ENCODE results near the gene CPS1. TPM values are rescaled to one million over a fixed set of nuclear protein-coding genes. Genes with fewer than 3 reads are reported as not detected.

Gene CPS1
- total RNA-seq, 1 experiment from 2014 or later: 0.62 TPM

- no peak overlapping the region for H3K27ac ChIP-seq (ENCODE audit: low read depth, low read length, poor library complexity, severe bottlenecking)
- no peaks in the 10 kb centered on the region for H3K36me3 ChIP-seq (ENCODE audit: insufficient read depth, low read length, poor library complexity, severe bottlenecking)
- ChIA-PET CTCF (no interaction called here), POLR2A (ENCODE audit: low non-redundant PET) (no interaction called here)
- intact Hi-C loops (cut with micrococcal nuclease; ENCODE audit: unreplicated experiment): no loop called here
- no peak for DNase-seq (ENCODE audit: low spot score)
- TF ChIP-seq, protein P1, sequence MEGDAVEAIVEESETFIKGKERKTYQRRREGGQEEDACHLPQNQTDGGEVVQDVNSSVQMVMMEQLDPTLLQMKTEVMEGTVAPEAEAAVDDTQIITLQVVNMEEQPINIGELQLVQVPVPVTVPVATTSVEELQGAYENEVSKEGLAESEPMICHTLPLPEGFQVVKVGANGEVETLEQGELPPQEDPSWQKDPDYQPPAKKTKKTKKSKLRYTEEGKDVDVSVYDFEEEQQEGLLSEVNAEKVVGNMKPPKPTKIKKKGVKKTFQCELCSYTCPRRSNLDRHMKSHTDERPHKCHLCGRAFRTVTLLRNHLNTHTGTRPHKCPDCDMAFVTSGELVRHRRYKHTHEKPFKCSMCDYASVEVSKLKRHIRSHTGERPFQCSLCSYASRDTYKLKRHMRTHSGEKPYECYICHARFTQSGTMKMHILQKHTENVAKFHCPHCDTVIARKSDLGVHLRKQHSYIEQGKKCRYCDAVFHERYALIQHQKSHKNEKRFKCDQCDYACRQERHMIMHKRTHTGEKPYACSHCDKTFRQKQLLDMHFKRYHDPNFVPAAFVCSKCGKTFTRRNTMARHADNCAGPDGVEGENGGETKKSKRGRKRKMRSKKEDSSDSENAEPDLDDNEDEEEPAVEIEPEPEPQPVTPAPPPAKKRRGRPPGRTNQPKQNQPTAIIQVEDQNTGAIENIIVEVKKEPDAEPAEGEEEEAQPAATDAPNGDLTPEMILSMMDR (conservative IDR thresholded peaks at IDR 0.05; ENCODE audit: low read depth, low read length): no peak
- H3K27me3 ChIP-seq (replicated peaks; ENCODE audit: insufficient read depth, low read depth, low read length, poor library complexity): no peaks in the 10 kb centered on the region
- BruUV-seq (replicated peaks): no TSS peak
- H3K9me3 ChIP-seq (ENCODE audit: low read depth, low read length, poor library complexity, severe bottlenecking): no peaks in the 10 kb centered on the region
- H3K4me1 ChIP-seq (ENCODE audit: insufficient read depth, low read length, poor library complexity, severe bottlenecking): no peaks in the 10 kb centered on the region
- H3K4me3 ChIP-seq (ENCODE audit: low read depth, low read length, poor library complexity, severe bottlenecking): no peak overlapping the region
Observed at GRCh38 chr2:210598219-210598618, 41.8 kb downstream of the CPS1 start.

GRCh38 chr2:210599476-210599875, 43.1 kb downstream of the CPS1 start:
- intact Hi-C loops (cut with micrococcal nuclease; ENCODE audit: unreplicated experiment): no loop called here
- Histone ChIP-seq H3K36me3 (ENCODE audit: insufficient read depth, low read length, poor library complexity, severe bottlenecking) (no peaks in the 10 kb centered on the region), H3K27me3 (replicated peaks; ENCODE audit: insufficient read depth, low read depth, low read length, poor library complexity) (no peaks in the 10 kb centered on the region), H3K4me3 (ENCODE audit: low read depth, low read length, poor library complexity, severe bottlenecking) (no peak overlapping the region), H3K4me1 (ENCODE audit: insufficient read depth, low read length, poor library complexity, severe bottlenecking) (no peaks in the 10 kb centered on the region), H3K9me3 (ENCODE audit: low read depth, low read length, poor library complexity, severe bottlenecking) (no peaks in the 10 kb centered on the region), H3K27ac (ENCODE audit: low read depth, low read length, poor library complexity, severe bottlenecking) (no peak overlapping the region)
- ChIA-PET POLR2A (ENCODE audit: low non-redundant PET) (no interaction called here), CTCF (no interaction called here)
- no TSS peak for BruUV-seq (replicated peaks)
- TF ChIP-seq EZH2 (IDR thresholded peaks at IDR 0.05; ENCODE audit: borderline replicate concordance, low read depth, low read length, poor library complexity, severe bottlenecking): no peak
- TF ChIP-seq, protein P1 (conservative IDR thresholded peaks at IDR 0.05; ENCODE audit: low read depth, low read length): no peak
- DNase-seq (ENCODE audit: low spot score): no peak

DNA sequence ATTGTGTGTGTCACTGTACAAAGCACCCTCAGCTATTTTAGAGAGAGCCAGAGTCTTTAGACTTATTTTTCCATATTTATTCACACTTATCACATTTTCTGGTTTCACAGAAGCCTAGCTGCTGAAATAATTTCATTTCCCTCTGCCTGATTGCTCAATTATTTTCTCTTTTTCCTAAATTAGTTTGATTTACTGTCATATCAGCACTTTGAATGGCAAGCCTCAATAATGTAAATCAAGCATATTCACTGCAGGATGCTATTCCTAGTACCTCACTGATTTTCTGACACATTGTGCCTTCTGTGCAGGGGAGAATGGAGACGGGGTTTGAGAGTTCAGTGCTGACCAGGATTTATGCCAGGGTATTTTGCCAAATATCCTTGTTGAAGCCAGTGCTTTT, 48.3 kb downstream of the CPS1 start:
- BruUV-seq (replicated peaks): no TSS peak
- CTCF ChIA-PET: no interaction called here
- H3K9me3 ChIP-seq (ENCODE audit: low read depth, low read length, poor library complexity, severe bottlenecking): no peaks in the 10 kb centered on the region
- TF ChIP-seq, protein P1 (conservative IDR thresholded peaks at IDR 0.05; ENCODE audit: low read depth, low read length): no peak
- POLR2A ChIA-PET (ENCODE audit: low non-redundant PET): no interaction called here
- no peak overlapping the region for H3K27ac ChIP-seq (ENCODE audit: low read depth, low read length, poor library complexity, severe bottlenecking)
- no peaks in the 10 kb centered on the region for H3K27me3 ChIP-seq (replicated peaks; ENCODE audit: insufficient read depth, low read depth, low read length, poor library complexity)
- no peak for DNase-seq (ENCODE audit: low spot score)
- H3K4me1 ChIP-seq (ENCODE audit: insufficient read depth, low read length, poor library complexity, severe bottlenecking): no peaks in the 10 kb centered on the region
- intact Hi-C loops (cut with micrococcal nuclease; ENCODE audit: unreplicated experiment): no loop called here
- no peak overlapping the region for H3K4me3 ChIP-seq (ENCODE audit: low read depth, low read length, poor library complexity, severe bottlenecking)
- H3K36me3 ChIP-seq (ENCODE audit: insufficient read depth, low read length, poor library complexity, severe bottlenecking): no peaks in the 10 kb centered on the region

Measured in A673 (cell line).